ENCODE data around the gene CASQ2. TPM values are rescaled to one million over a fixed set of nuclear protein-coding genes. Genes with fewer than 3 reads are reported as not detected.

CASQ2 gene
- total RNA-seq, 1 experiment from 2014 or later = not detected

- TF ChIP-seq TCF7L2 (IDR thresholded peaks at IDR 0.05; ENCODE audit: borderline replicate concordance, extremely low read depth, insufficient read depth, insufficient read length) (no peak), ZBTB33 (IDR thresholded peaks at IDR 0.05; ENCODE audit: extremely low read depth, insufficient replicate concordance, low read length) (no peak), JUND (IDR thresholded peaks at IDR 0.05) (no peak), POLR2AphosphoS5 (IDR thresholded peaks at IDR 0.05; ENCODE audit: low read depth, low read length) (no peak), RAD21 (IDR thresholded peaks at IDR 0.05; ENCODE audit: low read depth) (no peak), ELF1 (IDR thresholded peaks at IDR 0.05; ENCODE audit: borderline replicate concordance, low read depth) (no peak), CBX3 (IDR thresholded peaks at IDR 0.05; ENCODE audit: low read depth) (no peak), ATF3 (IDR thresholded peaks at IDR 0.05) (no peak), POLR2A (IDR thresholded peaks at IDR 0.05; ENCODE audit: borderline replicate concordance, extremely low read depth, insufficient read depth, insufficient read length) (no peak)
These were observed 112.6 kb downstream of the CASQ2 start (continued) for GRCh38 chr1:115655916-115656315.

- Histone ChIP-seq H3K4me3 (replicated peaks in 1 of 2; ENCODE audit: low read depth in 1 of 2, low read length in 2 of 2) (no peak overlapping the region), H3K27ac (ENCODE audit: low read depth, low read length) (no peak overlapping the region), H3K9me2 (ENCODE audit: insufficient read depth) (no peaks in the 10 kb centered on the region), H3K79me2 (ENCODE audit: insufficient read depth, low read length) (peaks cover 67% of the 10 kb centered on the region), H3K27me3 (ENCODE audit: insufficient read depth, low read length) (no peaks in the 10 kb centered on the region), H3K4me1 (ENCODE audit: control insufficient read depth in 1 of 2, insufficient read depth in 2 of 2, low read length in 2 of 2) (no peaks in the 10 kb centered on the region), H3K4me2 (ENCODE audit: low read length) (no peak overlapping the region), H3K9me3 (ENCODE audit: control insufficient read depth in 1 of 2, insufficient read depth in 1 of 2, low read depth in 1 of 2, low read length in 2 of 2) (no peaks in the 10 kb centered on the region), H2AFZ (ENCODE audit: low read depth, low read length, poor library complexity, severe bottlenecking) (no peak overlapping the region), H3K36me3 (ENCODE audit: control insufficient read depth in 1 of 2, insufficient read depth in 2 of 2, low read length in 2 of 2) (peaks cover 17 to 21% of the 10 kb centered on the region in 2 experiments; a peak in 3 of 4 replicates), H3K9ac (ENCODE audit: low read length) (no peak overlapping the region), H4K20me1 (ENCODE audit: insufficient read depth) (no peaks in the 10 kb centered on the region)
- no peak for TF ChIP-seq ZBTB33 (IDR thresholded peaks at IDR 0.05; ENCODE audit: extremely low read depth, insufficient replicate concordance, low read length)
- TF ChIP-seq MAX (IDR thresholded peaks at IDR 0.05) = no peak
- no peak for TF ChIP-seq POLR2AphosphoS5 (IDR thresholded peaks at IDR 0.05; ENCODE audit: low read depth, low read length)
- TF ChIP-seq JUND (IDR thresholded peaks at IDR 0.05) = no peak
- no peak for TF ChIP-seq RAD21 (IDR thresholded peaks at IDR 0.05; ENCODE audit: low read depth)
- TF ChIP-seq SRF (IDR thresholded peaks at IDR 0.05; ENCODE audit: low read depth) = no peak
- TF ChIP-seq EZH2phosphoT487 (IDR thresholded peaks at IDR 0.05; ENCODE audit: borderline replicate concordance) = no peak
- TF ChIP-seq SIN3A (IDR thresholded peaks at IDR 0.05; ENCODE audit: low read depth) = no peak
- TF ChIP-seq ZFX (IDR thresholded peaks at IDR 0.05) = no peak
- TF ChIP-seq CBX3 (IDR thresholded peaks at IDR 0.05; ENCODE audit: low read depth) = no peak
- TF ChIP-seq FOSL1 (IDR thresholded peaks at IDR 0.05; ENCODE audit: low read depth) = no peak
- ChIA-PET RAD21 (ENCODE audit: low non-redundant PET in 1 of 2, low total read pairs in 2 of 2, uncharacterized antibody in 2 of 2, unreplicated experiment in 2 of 2) (no interaction called here), POLR2A (no interaction called here), CTCF (no interaction called here)
- ATAC-seq (no peak), DNase-seq (ENCODE audit: low read depth, low spot score) (no peak)
- intact Hi-C loops (cut with micrococcal nuclease) = no loop called here
- BruUV-seq (replicated peaks) = no TSS peak
These were observed 113.2 kb downstream of the CASQ2 start for GRCh38 chr1:115655306-115655663.
